Raji (cell line): Measurements from ENCODE around the gene VIPR2.

Source experiments
- POLR2A ChIP-seq: IDR thresholded peaks from 2 replicates; pipeline ENCODE4 v1.6.1; 2011; ENCODE audit warnings: low read depth, low read length, control low read depth; ENCODE audit not compliant: insufficient read depth

Gene VIPR2

DNA sequence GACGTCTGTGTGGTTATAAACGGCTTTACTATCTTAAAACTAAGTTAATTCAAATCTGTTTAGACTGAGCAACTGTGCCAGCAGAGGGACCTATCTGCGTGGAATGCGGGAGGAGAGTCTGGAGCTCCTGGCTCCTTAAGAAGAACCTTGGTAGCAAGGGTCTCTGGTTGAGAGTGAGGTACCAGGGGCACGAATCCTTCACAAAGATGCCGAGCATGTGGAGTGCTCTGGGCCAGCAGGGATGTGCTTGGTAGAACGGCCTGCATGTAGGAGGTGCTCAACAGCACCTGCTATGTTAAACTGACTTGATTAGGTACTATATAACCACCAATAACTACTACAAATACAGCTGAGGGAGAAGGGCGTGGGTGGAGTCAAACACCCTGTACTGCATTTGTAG lies 102.6 kb downstream of the VIPR2 start:
- TF ChIP-seq POLR2A: no peak

GRCh38 chr7:159040912-159041711 lies 103.6 kb downstream of the VIPR2 start:
- TF ChIP-seq POLR2A: no peak

DNA sequence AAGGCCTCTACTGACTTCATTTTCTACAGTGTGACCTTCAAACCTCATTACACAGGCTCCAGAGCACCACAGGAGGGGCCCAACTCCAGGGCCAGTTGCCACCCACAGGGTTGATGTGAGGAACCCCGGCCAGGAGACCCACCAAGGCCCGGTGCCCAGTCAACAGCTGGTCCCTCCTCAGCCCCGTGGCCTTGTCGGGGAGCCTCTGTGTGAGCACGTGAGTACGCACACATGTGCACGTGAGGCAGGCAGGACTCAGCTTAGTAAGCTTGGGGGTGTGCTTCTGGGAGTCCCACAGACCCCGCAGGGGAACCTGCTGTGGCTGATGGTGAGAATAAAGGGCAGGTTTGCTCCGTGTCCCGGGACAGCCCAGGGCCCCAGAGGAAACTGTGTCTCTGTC lies 104.5 kb downstream of the VIPR2 start:
- no peak for TF ChIP-seq POLR2A

DNA sequence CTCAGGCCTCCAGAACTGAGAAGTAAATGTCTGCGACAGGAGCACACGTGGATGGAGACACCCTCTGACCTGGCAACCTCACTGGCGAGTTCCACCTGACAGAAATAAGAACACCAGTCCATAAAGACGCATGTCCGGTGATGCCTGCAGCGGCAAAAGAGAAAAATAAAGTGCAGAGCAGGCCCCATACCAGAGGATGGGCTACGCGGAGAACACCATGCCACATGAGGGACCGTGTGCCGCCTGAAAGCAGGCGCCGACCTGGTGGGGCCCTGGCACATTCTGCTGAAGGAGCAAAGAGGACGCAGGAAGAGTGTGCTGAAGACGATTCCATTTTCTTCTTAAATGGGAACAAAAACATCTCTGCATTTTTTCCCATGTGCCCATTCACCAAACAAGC lies 105.0 kb downstream of the VIPR2 start:
- TF ChIP-seq POLR2A: no peak

DNA sequence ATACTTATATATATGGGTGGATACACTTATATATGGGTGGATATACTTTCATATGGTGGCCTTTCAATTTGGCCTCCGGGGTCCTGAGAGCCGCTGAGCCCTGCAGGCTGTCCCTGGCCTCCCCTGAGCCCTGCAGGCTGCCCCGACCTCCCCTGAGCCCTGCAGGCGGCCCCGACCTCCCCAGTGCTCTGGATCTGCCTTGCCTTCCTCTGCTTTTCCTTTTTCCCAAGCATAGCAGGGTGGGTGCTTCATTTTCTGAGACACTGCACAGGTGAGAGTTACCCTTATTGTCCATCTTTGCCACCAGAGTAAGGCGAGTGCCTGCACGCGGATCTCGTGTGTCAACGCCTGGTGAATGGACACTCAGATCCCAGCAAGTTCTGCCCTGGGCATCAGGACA lies 106.6 kb downstream of the VIPR2 start:
- no peak for TF ChIP-seq POLR2A

- no peak for TF ChIP-seq POLR2A
Measured at GRCh38 chr7:159036916-159037605, 107.6 kb downstream of the VIPR2 start.

GRCh38 chr7:159035571-159036073 lies 109.0 kb downstream of the VIPR2 start:
- TF ChIP-seq POLR2A: no peak

- TF ChIP-seq POLR2A: no peak
Measured at GRCh38 chr7:159034988-159035387, 109.7 kb downstream of the VIPR2 start.

DNA sequence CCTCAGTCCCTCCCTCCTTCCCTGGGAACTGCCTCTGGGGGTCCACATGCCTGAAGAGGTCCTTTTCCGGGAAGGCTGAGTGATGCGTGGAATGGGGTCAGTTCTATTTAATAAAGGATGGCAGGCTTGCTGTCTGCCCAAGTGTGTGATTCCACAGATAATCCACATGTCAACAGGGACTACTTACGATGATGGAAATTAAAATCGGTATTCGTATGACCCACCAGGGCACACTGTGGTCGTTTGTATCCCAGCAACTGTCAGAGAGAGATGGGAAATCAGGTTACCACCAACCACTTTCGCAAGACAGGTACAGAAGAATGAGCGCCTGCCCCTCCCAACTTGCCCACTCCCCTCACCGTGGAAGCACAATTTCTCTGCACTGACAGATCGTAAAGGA lies 110.3 kb downstream of the VIPR2 start:
- no peak for TF ChIP-seq POLR2A

GRCh38 chr7:159033956-159034355 lies 110.7 kb downstream of the VIPR2 start:
- no peak for TF ChIP-seq POLR2A

GRCh38 chr7:159033473-159033825 lies 111.2 kb downstream of the VIPR2 start:
- no peak for TF ChIP-seq POLR2A

- no peak for TF ChIP-seq POLR2A
Measured at GRCh38 chr7:159032753-159033472, 111.8 kb downstream of the VIPR2 start.

DNA sequence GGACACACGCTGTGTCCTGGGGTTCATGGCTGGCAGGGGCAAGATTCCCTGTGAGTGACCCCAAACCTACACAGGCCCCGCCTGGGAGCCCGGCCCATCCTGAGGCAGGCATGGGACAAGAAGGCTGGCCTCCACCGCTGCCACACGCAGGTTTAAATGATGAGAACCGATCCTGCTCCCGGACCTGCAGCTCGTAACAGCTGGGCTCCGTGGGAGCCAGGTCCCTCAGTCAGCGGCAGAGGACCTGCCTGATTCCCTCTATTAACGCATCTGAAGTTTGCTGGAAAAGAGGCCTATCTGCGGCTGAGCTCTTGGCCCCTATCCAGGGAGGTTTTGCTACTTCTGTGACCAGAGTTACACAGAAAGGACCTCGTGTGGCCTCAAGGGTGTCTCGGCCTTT lies 112.3 kb downstream of the VIPR2 start:
- no peak for TF ChIP-seq POLR2A

- TF ChIP-seq POLR2A: no peak
Measured at GRCh38 chr7:159031750-159032149, 112.9 kb downstream of the VIPR2 start.

GRCh38 chr7:159031135-159031701 lies 113.4 kb downstream of the VIPR2 start:
- no peak for TF ChIP-seq POLR2A
